GM18511 (cell line): ENCODE results near the gene EGFR.

ENCODE experiments used
- ATAC-seq: cut with Tn5 transposase; IDR thresholded peaks from one replicate; pipeline ENCODE4 v1.9.1; 2021; ENCODE audit warnings: mild to moderate bottlenecking, moderate library complexity; ENCODE audit not compliant: unreplicated experiment

The EGFR gene

GRCh38 chr7:55121249-55121648, 102.4 kb downstream of the EGFR start:
- no peak for ATAC-seq

DNA sequence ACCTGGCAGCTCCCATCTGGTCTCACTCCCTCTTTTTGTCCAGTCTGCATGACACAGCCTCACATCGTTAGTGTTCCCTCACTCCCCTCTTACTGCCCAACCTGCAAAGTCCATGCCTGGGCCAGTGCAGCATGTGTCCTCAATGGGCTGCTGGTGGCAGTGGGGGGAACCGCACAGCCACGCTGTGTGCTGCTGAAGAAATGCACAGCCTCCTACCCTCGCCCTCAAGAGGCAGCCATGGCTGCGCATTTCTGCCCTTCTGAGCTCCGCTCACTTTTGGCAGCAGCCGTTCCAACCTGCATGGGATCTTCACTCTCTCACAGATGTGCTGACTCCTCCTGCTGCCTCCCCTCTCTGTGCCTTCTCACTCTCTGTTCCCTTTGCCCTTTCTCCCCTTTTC, 103.4 kb downstream of the EGFR start:
- ATAC-seq = no peak

GRCh38 chr7:55124989-55125875, 106.4 kb downstream of the EGFR start:
- no peak for ATAC-seq

DNA sequence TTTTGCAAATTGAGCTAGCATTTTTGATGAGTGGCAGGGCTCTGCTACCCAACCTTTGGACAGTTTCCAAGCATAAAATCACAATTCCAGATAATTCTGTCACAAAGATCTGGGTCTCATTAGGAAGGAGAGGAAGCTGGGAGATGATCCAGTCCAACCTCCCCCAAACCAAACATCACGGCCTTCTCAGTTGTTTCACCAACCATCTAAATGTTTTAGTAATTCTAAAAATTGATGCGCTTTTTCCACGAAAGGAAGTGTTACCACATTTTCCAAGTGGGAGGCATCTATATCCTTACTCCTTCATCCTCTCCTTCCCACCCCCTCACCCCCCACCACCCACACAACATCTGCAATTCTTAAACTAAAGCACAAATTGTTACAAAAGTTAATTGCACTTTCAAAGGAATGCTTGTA, 108.3 kb downstream of the EGFR start:
- no peak for ATAC-seq

GRCh38 chr7:55127622-55128081, 108.8 kb downstream of the EGFR start:
- no peak for ATAC-seq

DNA sequence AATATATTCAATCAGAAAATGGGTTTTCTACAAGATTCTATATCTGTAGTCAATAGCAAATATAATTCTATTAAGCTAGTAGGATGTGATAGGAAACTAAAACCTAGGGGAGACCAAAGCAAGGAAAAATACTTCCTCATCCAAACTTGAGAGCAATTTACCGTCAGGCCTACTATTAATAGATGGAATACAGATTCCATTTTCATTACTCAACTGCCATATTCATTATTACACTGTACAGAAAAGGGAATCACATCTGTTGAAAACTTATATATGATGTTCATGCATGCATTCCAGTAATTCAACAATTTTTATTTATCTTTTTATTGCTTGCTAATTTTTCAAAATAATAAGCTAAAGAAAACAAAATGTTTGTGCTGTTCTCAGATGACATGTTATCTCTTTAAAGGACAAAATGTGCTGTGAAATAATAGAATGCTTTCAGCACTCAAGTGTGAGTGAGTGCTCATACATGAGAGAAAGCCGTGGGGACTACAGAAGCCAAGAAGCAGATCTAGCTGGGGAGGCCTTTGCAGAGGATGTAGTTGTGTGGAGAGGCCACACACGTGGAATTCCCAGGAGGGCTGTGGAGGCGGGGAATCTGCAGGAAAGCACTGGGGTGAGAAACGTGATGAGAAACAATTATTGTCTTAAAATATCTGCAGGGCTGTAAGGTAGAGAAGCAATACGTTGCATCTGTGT, 110.0 kb downstream of the EGFR start:
- no peak for ATAC-seq

DNA sequence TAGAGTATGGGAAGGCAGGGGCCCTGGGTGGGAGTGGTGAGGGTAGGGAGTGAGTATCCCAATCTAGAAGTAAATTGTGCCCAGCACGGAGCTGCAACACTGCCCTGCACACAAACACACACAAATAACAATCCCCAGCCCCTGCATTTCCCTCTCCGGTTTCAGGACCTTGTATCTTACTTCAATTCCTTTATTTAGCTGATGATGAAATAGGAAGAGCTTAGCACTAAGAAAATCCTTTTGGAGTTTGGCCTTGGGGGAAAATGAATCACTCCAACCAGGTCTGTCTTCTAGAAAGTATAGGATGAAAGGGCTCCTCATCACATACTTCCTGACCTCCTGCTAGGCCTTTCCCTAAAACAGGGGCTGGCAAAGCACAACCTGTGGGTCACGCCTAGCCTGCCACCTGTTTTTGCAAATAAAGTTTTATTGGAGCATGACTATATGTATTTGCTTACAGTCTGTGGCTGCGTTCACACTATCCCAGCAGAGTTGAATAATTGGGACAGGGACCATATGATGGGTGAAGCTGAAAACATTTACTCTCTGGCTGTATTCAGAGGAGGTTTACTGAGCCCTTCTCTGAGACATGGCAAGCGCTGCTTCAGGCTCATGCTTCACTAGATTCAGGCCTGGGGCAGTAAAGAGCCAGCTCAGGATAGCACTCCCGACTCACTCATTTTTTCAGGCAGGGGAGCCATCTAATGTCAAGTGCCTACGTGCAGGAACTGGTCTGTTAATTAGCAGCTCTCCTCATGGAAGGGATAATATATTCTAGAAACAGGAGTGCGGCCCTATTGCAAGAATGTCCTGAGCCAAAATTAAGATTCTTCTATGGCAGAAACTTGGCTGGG, 111.0 kb downstream of the EGFR start:
- ATAC-seq = no peak

- ATAC-seq = peak; percentile 47
These were observed 111.8 kb downstream of the EGFR start for GRCh38 chr7:55130395-55131141.

GRCh38 chr7:55131142-55131929, 112.5 kb downstream of the EGFR start:
- ATAC-seq = no peak

DNA sequence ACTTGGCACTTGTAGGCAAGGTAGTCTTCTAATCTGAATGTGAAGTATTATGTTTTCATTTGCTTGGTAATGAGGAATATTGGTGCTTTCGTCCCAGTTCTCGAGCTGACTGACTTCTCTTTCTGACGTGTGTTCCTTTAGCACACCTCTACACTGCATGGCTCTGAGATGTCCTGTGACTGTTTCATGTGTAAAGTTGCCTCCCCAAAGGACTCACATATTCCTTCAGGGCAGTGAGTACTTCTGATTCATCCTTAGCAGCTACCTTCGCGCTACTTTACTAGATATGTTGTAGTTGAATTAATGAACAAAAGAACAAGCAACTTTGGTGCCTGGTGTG, 113.7 kb downstream of the EGFR start:
- no peak for ATAC-seq

- peak; percentile 41 for ATAC-seq
These were observed 114.2 kb downstream of the EGFR start for GRCh38 chr7:55132890-55133551.

DNA sequence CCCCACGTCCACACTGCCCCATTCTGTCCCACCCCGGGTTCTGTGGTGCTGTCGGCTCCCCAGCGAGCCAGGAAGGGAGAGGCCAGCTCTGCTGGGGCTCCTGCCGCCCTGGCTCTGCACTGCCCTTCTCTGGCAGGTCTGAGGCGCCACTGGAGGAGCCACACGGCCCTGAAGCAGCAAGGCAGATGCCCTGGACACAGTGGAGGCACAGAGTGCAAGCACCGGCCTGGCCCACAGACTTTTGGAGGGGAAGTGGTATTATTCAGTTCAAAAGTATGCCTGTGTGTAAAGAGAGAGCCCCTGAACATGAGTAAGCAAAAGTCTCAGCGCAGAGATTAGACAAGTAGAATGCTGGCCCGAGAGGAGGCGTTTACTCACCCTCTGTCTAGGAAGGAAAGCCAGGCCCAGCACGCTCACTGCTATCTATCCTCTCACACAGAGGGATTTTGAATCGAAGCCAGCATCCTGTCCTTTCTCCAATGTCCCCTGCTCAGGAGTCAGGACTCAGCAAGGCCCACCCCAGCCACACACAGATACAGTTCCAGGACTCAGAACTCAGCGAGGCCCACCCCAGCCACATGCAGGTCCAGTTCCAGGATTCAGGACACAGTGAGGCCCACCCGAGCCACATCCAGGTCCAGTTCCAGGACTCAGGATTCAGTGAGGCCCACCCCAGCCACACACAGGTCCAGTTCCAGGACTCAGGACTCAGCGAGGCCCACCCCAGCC, 115.0 kb downstream of the EGFR start:
- no peak for ATAC-seq

GRCh38 chr7:55134359-55134725, 115.5 kb downstream of the EGFR start:
- ATAC-seq = no peak

- no peak for ATAC-seq
These were observed 116.0 kb downstream of the EGFR start for GRCh38 chr7:55134786-55135185.

- ATAC-seq = no peak
These were observed 116.6 kb downstream of the EGFR start for GRCh38 chr7:55135462-55135861.

GRCh38 chr7:55138663-55139062, 119.8 kb downstream of the EGFR start:
- ATAC-seq = no peak

- peak; percentile 98 for ATAC-seq
These were observed 121.6 kb downstream of the EGFR start for GRCh38 chr7:55140221-55140940.

DNA sequence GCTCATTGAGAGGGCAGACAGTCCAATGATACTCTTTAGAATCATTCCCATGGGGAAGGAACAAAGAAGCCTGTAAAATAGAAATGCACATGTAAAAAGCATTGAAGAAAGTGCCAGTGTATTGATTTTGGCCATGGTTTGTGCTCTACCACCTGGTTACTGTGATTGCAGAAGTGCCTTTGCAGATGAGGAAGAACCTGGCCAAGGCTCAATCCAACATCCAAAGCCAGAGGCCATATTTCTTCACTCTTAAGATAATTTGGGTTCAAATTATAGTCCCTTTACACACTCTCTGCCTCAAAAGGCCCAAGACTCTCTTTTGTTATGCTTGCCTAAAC, 122.1 kb downstream of the EGFR start:
- peak; percentile 43 for ATAC-seq
